Natural killer cell treated with Interleukin-12 subunit alpha and Interleukin-12 subunit beta and Interleukin-15 and Interleukin-18, amount 100 ng/mL, for 72 hours (primary cell): ENCODE results near the gene KBTBD13. TPM values are rescaled to one million over a fixed set of nuclear protein-coding genes. Genes with fewer than 3 reads are reported as not detected.

Experiments
- ATAC-seq, 2 donors: fragments of 150-1000 bp; cut with Tn5 transposase in 1 of 2; sonication (Bioruptor Pico), chemical (Tn5 transposase) in 1 of 2; 2 replicates each; pipeline ENCODE4 v1.10.0; 2021
- DNase-seq: peaks from one replicate; pipeline ENCODE4 v3.0.0; 2022; ENCODE audit warnings: low spot score
- H3K27ac Mint-ChIP-seq, 2 donors: 1 replicate in 1 of 2; 2 replicates in 1 of 2; pipeline ENCODE4 v1.8.0; 2022; ENCODE audit warnings: mixed read lengths in 2 of 2, mild to moderate bottlenecking in 1 of 2, moderate library complexity in 1 of 2
- H3K27me3 Mint-ChIP-seq, 2 donors: 1 replicate in 1 of 2; 2 replicates in 1 of 2; pipeline ENCODE4 v1.8.0; 2022; ENCODE audit warnings: mixed read lengths in 2 of 2
- H3K36me3 Mint-ChIP-seq: one replicate; pipeline ENCODE4 v1.8.0; 2022; ENCODE audit warnings: mixed read lengths
- H3K4me1 Mint-ChIP-seq, 2 donors: 1 replicate in 1 of 2; 2 replicates in 1 of 2; pipeline ENCODE4 v1.8.0; 2022; ENCODE audit warnings: low read depth in 2 of 2, mixed read lengths in 2 of 2, mild to moderate bottlenecking in 1 of 2
- H3K4me3 Mint-ChIP-seq: one replicate; pipeline ENCODE4 v1.8.0; 2022; ENCODE audit warnings: mixed read lengths
- H3K9me3 Mint-ChIP-seq: 2 replicates; pipeline ENCODE4 v1.8.0; 2022; ENCODE audit warnings: mixed read lengths
- total RNA-seq, 2 donors: library from RNA; stranded (reverse); gene quantifications; one replicate each; pipeline ENCODE4 v1.2.3, GENCODE V29; 2022

The KBTBD13 gene
- total RNA-seq, 2 donors from 2014 or later, result not detected

DNA sequence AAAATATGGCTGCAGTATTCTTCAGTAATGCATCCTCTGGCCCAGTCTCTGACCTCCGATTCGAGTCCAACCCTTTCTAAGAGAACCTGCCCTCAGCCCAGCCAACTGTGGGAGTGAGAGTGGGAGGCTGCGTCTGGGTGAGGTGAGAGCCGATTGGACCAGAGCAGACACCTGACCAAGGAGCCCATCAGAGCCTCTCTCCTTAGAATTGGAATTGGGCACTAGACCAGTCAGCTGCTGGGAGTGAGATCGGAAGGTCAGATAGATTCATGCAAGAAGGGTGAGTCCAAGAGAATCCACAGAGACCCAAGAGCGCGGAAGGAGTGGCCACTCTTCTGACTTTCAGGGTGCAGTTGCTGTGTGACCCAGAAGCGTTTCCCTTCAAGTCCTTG is 19.0 kb upstream of the KBTBD13 start:
- H3K27me3 Mint-ChIP-seq, result no peaks in the 10 kb centered on the region
- ATAC-seq, result no peak
- DNase-seq, result no peak
- no peak overlapping the region for H3K27ac Mint-ChIP-seq
- H3K4me3 Mint-ChIP-seq, result no peak overlapping the region
- H3K4me1 Mint-ChIP-seq, result peaks cover 0 to 6% of the 10 kb centered on the region in 2 donors
- H3K36me3 Mint-ChIP-seq, result no peaks in the 10 kb centered on the region
- no peaks in the 10 kb centered on the region for H3K9me3 Mint-ChIP-seq

DNA sequence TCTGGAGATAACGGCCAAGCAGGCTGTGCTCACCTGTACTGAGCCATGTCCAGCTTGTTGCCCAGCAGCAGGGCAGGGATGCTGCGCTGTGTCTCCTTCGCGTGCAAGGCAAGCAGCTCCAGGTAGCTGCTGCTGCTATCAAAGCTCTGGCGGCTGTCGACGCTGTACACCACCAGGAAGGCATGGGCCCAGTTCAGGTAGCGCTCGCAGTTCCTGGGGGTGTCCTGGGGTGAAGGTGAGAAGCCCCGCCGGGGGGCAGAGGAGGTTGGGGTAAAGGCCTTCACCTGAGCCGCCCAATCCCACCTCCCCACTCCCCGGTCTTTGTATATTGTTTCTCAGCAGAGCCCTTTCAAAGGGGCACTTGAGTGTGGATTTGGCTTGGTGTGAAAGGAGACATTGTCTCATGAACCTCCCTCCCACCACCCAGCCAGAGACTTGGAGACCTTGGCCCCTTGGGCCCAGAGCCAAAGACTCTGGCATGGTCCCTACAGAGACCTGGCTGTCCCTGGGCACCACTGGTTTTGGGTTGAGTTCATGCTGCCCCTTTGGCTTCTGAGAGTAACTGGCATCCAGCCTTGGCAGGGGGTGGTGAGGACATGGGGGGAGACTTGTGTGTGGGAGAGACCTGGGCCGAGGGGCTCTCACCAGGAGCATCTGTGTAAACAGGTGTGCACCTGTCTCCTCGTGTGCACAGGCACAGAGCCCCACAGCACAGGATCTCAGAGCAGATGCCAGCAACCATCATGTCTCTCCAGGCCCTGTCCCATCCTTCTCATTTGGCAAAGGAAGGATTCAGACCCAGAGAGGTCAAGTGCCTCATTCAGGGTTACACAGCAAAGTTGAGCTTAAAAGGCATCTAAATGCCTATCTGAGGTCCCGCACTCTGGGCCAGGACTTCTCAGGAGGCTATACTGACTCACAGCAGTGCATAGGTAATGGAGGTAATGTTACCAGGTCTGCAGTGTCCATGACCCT is 17.9 kb upstream of the KBTBD13 start:
- H3K27ac Mint-ChIP-seq, result no peak overlapping the region
- no peaks in the 10 kb centered on the region for H3K36me3 Mint-ChIP-seq
- H3K4me3 Mint-ChIP-seq, result no peak overlapping the region
- no peaks in the 10 kb centered on the region for H3K9me3 Mint-ChIP-seq
- ATAC-seq, result no peak
- H3K27me3 Mint-ChIP-seq, result peaks cover 0 to 4% of the 10 kb centered on the region in 2 donors
- no peak for DNase-seq
- peaks cover 0 to 6% of the 10 kb centered on the region in 2 donors for H3K4me1 Mint-ChIP-seq

- no peak overlapping the region for H3K27ac Mint-ChIP-seq
- H3K4me1 Mint-ChIP-seq, result peaks cover 0 to 6% of the 10 kb centered on the region in 2 donors
- H3K27me3 Mint-ChIP-seq, result peaks cover 0 to 4% of the 10 kb centered on the region in 2 donors
- DNase-seq (no peak), ATAC-seq (no peak)
- no peak overlapping the region for H3K4me3 Mint-ChIP-seq
- H3K9me3 Mint-ChIP-seq, result no peaks in the 10 kb centered on the region
- H3K36me3 Mint-ChIP-seq, result no peaks in the 10 kb centered on the region
These were observed 17.2 kb upstream of the KBTBD13 start for GRCh38 chr15:65059369-65059750.

- no peak for DNase-seq
- Mint-ChIP-seq H3K9me3 (no peaks in the 10 kb centered on the region), H3K27ac (no peak overlapping the region), H3K4me3 (no peak overlapping the region), H3K36me3 (no peaks in the 10 kb centered on the region), H3K27me3 (peaks cover 2 to 4% of the 10 kb centered on the region in 2 donors), H3K4me1 (peaks cover 0 to 6% of the 10 kb centered on the region in 2 donors)
- ATAC-seq, result no peak
These were observed 16.5 kb upstream of the KBTBD13 start for GRCh38 chr15:65059931-65060596.

- peaks cover 8 to 9% of the 10 kb centered on the region in 2 donors for H3K27me3 Mint-ChIP-seq
- H3K4me1 Mint-ChIP-seq, result peaks cover 0 to under 1% of the 10 kb centered on the region in 2 donors
- no peak overlapping the region for H3K27ac Mint-ChIP-seq
- H3K36me3 Mint-ChIP-seq, result no peaks in the 10 kb centered on the region
- DNase-seq, result no peak
- no peaks in the 10 kb centered on the region for H3K9me3 Mint-ChIP-seq
- peak in 1 of 2 donors; percentile 12 for ATAC-seq
- no peak overlapping the region for H3K4me3 Mint-ChIP-seq
These were observed 15.7 kb upstream of the KBTBD13 start for GRCh38 chr15:65060641-65061397.

- peaks cover 0 to under 1% of the 10 kb centered on the region in 2 donors for H3K4me1 Mint-ChIP-seq
- H3K27me3 Mint-ChIP-seq, result peaks cover 11 to 17% of the 10 kb centered on the region in 2 donors
- H3K9me3 Mint-ChIP-seq, result no peaks in the 10 kb centered on the region
- H3K36me3 Mint-ChIP-seq, result no peaks in the 10 kb centered on the region
- ATAC-seq (no peak), DNase-seq (no peak)
- no peak overlapping the region for H3K27ac Mint-ChIP-seq
- no peak overlapping the region for H3K4me3 Mint-ChIP-seq
These were observed 14.5 kb upstream of the KBTBD13 start for GRCh38 chr15:65062061-65062460.

GRCh38 chr15:65062726-65063125 is 13.8 kb upstream of the KBTBD13 start:
- no peak for DNase-seq
- Mint-ChIP-seq H3K4me1 (peaks cover 0 to 4% of the 10 kb centered on the region in 2 donors), H3K36me3 (no peaks in the 10 kb centered on the region), H3K27ac (no peak overlapping the region), H3K27me3 (peaks cover 15 to 22% of the 10 kb centered on the region in 2 donors), H3K9me3 (no peaks in the 10 kb centered on the region), H3K4me3 (no peak overlapping the region)
- no peak for ATAC-seq

DNA sequence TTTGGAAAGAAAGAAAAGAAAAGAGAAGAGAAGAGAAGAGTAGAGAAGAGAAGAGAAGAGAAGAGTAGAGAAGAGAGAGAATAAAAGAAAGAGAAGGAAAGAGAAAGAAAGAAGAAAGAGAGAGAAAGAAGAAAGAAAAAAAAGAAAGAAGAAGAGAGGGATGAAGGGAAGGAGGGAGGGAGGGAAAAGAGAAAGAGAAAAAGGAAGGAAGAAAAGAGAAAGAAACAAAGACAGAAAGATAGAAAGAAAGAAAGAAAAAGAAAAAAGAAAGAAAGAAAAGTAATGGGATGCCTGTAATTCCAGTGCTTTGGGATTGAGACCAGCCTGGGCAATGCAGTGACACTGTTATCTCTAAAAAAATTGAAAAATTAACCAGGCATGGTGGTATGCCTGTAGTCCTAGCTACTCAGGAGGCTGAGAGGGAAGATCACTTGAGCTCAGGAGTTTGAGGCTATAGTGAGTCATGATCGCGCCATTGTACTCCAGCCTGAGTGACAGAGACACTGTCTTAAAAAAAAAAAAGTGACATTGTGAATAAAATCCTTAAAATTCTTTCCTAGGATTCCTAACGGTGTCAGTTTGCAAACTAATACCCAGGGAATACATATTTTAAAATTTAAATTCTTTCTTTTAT is 10.4 kb upstream of the KBTBD13 start:
- no peak overlapping the region for H3K4me3 Mint-ChIP-seq
- H3K4me1 Mint-ChIP-seq, result peaks cover 4 to 7% of the 10 kb centered on the region in 2 donors
- no peak for ATAC-seq
- no peaks in the 10 kb centered on the region for H3K9me3 Mint-ChIP-seq
- peaks cover 20 to 29% of the 10 kb centered on the region in 2 donors for H3K27me3 Mint-ChIP-seq
- no peak for DNase-seq
- no peaks in the 10 kb centered on the region for H3K36me3 Mint-ChIP-seq
- H3K27ac Mint-ChIP-seq, result no peak overlapping the region

GRCh38 chr15:65066635-65067316 is 9.8 kb upstream of the KBTBD13 start:
- no peaks in the 10 kb centered on the region for H3K9me3 Mint-ChIP-seq
- no peaks in the 10 kb centered on the region for H3K36me3 Mint-ChIP-seq
- no peak overlapping the region for H3K27ac Mint-ChIP-seq
- H3K27me3 Mint-ChIP-seq, result peaks cover 20 to 29% of the 10 kb centered on the region in 2 donors
- ATAC-seq (no peak), DNase-seq (no peak)
- peak overlapping the region; percentile 24 for H3K4me3 Mint-ChIP-seq
- H3K4me1 Mint-ChIP-seq, result peaks cover 4 to 7% of the 10 kb centered on the region in 2 donors

DNA sequence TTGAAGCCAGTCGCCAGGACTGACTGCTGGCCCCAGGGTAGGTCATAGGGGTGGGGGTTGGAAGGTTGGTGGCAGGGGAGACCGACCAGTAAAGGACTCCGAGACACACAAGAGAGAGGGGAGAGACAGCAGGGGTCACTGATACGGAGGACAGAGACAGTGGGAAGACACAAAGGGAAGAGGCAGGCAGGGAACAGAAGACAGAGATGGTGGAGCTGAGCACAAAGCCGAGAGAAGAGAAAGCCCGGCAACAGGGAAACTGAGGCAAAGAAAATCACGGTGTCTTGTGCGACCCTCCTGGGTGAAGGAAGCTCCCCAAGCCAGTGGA is 9.3 kb upstream of the KBTBD13 start:
- H3K27ac Mint-ChIP-seq, result no peak overlapping the region
- peak overlapping the region; percentile 24 for H3K4me3 Mint-ChIP-seq
- DNase-seq (no peak), ATAC-seq (no peak)
- no peaks in the 10 kb centered on the region for H3K9me3 Mint-ChIP-seq
- H3K36me3 Mint-ChIP-seq, result no peaks in the 10 kb centered on the region
- H3K4me1 Mint-ChIP-seq, result peaks cover 4 to 7% of the 10 kb centered on the region in 2 donors
- peaks cover 20 to 29% of the 10 kb centered on the region in 2 donors for H3K27me3 Mint-ChIP-seq

DNA sequence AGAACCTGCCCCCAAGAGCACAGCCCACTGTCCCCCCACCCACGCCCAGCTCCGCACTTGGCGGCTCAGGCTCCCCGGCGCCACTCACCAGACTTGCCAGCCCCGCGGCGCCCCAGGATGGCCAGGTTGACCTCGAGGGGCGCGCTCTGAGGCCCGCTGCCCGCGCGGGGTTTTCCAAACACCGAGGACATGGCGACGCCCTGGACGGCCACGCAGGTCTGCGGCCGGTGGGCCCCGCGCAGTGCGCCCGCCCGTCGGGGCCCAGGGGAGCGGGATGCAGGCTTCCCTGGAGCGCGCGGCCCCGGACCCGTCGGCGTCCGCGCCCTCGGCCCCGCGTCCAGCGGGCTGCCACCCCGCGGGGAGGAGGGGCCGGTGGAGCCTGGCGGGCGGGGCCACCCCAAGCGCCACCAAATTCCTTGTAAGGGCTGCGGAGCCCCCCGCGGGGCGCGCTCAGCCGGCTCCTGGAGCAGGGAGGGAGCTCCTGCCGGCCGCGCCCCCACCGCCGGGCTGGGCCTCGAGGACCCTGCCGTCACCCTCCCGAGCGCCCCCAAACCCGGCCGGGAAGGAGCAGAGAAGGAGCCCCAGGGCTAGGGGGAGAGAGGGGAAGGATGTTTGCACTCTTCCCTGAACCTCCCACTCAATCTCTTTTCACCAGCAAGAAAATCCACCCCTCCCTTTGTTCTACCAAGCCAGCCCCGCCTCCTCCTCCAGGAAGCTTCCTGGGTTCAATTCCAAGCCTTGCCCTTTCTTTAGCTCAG is 8.7 kb upstream of the KBTBD13 start, which contains the start of gene RASL12:
Gene RASL12 (minus strand): TSS at position 347 of the 758 bp plus-strand sequence. CDS start 156 bp downstream, at position 191.
- peak within 1 kb of the TSS; percentile 24 for H3K4me3 Mint-ChIP-seq
- no peaks in the 10 kb centered on the region for H3K9me3 Mint-ChIP-seq
- no peaks in the 10 kb centered on the region for H3K36me3 Mint-ChIP-seq
- peaks cover 4 to 7% of the 10 kb centered on the region in 2 donors for H3K4me1 Mint-ChIP-seq
- H3K27me3 Mint-ChIP-seq, result peaks cover 20 to 29% of the 10 kb centered on the region in 2 donors
- no peak for DNase-seq
- ATAC-seq, result no peak
- no peak within 1 kb of the TSS for H3K27ac Mint-ChIP-seq

DNA sequence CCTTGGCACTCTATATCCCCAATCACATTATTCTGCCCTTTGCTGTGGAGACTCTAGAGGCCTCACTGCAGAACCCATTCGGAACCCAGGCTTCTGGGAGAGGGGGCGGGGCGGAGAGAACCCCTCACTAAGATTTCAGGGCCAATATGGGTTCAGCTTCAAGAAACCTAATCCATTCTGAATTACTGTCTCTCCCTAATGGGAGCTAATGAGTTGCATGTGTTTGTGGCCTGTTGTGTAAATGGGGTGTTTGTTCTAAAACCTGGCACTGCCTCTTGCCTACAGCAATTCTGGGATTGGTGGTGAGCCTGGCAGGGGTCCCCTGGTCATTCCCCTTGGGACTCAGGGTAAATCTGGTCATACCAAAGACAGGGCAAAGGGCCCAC is 8.2 kb upstream of the KBTBD13 start:
- ATAC-seq (no peak), DNase-seq (no peak)
- Mint-ChIP-seq H3K4me3 (no peak overlapping the region), H3K9me3 (no peaks in the 10 kb centered on the region), H3K27ac (no peak overlapping the region), H3K27me3 (peaks cover 17 to 29% of the 10 kb centered on the region in 2 donors), H3K4me1 (peaks cover 4 to 7% of the 10 kb centered on the region in 2 donors), H3K36me3 (no peaks in the 10 kb centered on the region)
